ENCODE results near the gene NRXN3. TPM values are rescaled to one million over a fixed set of nuclear protein-coding genes. Genes with fewer than 3 reads are reported as not detected.
A peak's percentile ranks its signal among the peaks of the same experiment; 100 is the strongest.

Gene NRXN3
- total RNA-seq, 1 donor from 2014 or later = 11.4 TPM

GRCh38 chr14:79695307-79695706 lies 1525.1 kb downstream of the NRXN3 start:
- DNase-seq (ENCODE audit: low spot score in 2 of 2, unreplicated experiment in 2 of 2) = no peak
- Mint-ChIP-seq H3K4me3 (no peak overlapping the region), H3K36me3 (no peaks in the 10 kb centered on the region), H3K27me3 (ENCODE audit: low read depth) (no peaks in the 10 kb centered on the region), H3K4me1 (peaks cover 56% of the 10 kb centered on the region), H3K9me3 (no peaks in the 10 kb centered on the region), H3K27ac (no peak overlapping the region)
- no peak for TF ChIP-seq CTCF (IDR thresholded peaks at IDR 0.05; ENCODE audit: unreplicated experiment)

- Mint-ChIP-seq H3K27me3 (ENCODE audit: low read depth) (no peaks in the 10 kb centered on the region), H3K4me3 (no peak overlapping the region), H3K36me3 (no peaks in the 10 kb centered on the region), H3K4me1 (peaks cover 56% of the 10 kb centered on the region), H3K27ac (peak overlapping the region; percentile 3), H3K9me3 (no peaks in the 10 kb centered on the region)
- no peak for DNase-seq (ENCODE audit: low spot score in 2 of 2, unreplicated experiment in 2 of 2)
- no peak for TF ChIP-seq CTCF (IDR thresholded peaks at IDR 0.05; ENCODE audit: unreplicated experiment)
These were observed 1528.1 kb downstream of the NRXN3 start for GRCh38 chr14:79698298-79698711.

GRCh38 chr14:79699206-79699605 lies 1529.0 kb downstream of the NRXN3 start:
- H3K27me3 Mint-ChIP-seq (ENCODE audit: low read depth) = no peaks in the 10 kb centered on the region
- H3K36me3 Mint-ChIP-seq = no peaks in the 10 kb centered on the region
- TF ChIP-seq CTCF (IDR thresholded peaks at IDR 0.05; ENCODE audit: unreplicated experiment) = no peak
- no peak overlapping the region for H3K4me3 Mint-ChIP-seq
- peak overlapping the region; percentile 61 for H3K27ac Mint-ChIP-seq
- no peaks in the 10 kb centered on the region for H3K9me3 Mint-ChIP-seq
- DNase-seq (ENCODE audit: low spot score in 2 of 2, unreplicated experiment in 2 of 2) = no peak
- peaks cover 57% of the 10 kb centered on the region for H3K4me1 Mint-ChIP-seq

- H3K27me3 Mint-ChIP-seq (ENCODE audit: low read depth) = no peaks in the 10 kb centered on the region
- no peaks in the 10 kb centered on the region for H3K36me3 Mint-ChIP-seq
- no peak for TF ChIP-seq CTCF (IDR thresholded peaks at IDR 0.05; ENCODE audit: unreplicated experiment)
- DNase-seq (ENCODE audit: low spot score in 2 of 2, unreplicated experiment in 2 of 2) = no peak
- no peak overlapping the region for H3K27ac Mint-ChIP-seq
- H3K4me1 Mint-ChIP-seq = peaks cover 63% of the 10 kb centered on the region
- no peaks in the 10 kb centered on the region for H3K9me3 Mint-ChIP-seq
- no peak overlapping the region for H3K4me3 Mint-ChIP-seq
These were observed 1531.2 kb downstream of the NRXN3 start for GRCh38 chr14:79701371-79701770.

- DNase-seq (ENCODE audit: low spot score in 2 of 2, unreplicated experiment in 2 of 2) = no peak
- H3K4me1 Mint-ChIP-seq = peaks cover 71% of the 10 kb centered on the region
- no peaks in the 10 kb centered on the region for H3K27me3 Mint-ChIP-seq (ENCODE audit: low read depth)
- H3K27ac Mint-ChIP-seq = no peak overlapping the region
- H3K36me3 Mint-ChIP-seq = no peaks in the 10 kb centered on the region
- H3K4me3 Mint-ChIP-seq = no peak overlapping the region
- no peaks in the 10 kb centered on the region for H3K9me3 Mint-ChIP-seq
- no peak for TF ChIP-seq CTCF (IDR thresholded peaks at IDR 0.05; ENCODE audit: unreplicated experiment)
These were observed 1532.0 kb downstream of the NRXN3 start for GRCh38 chr14:79702197-79702596.

GRCh38 chr14:79703209-79703608 lies 1533.0 kb downstream of the NRXN3 start:
- Mint-ChIP-seq H3K9me3 (no peaks in the 10 kb centered on the region), H3K4me1 (peaks cover 68% of the 10 kb centered on the region), H3K27ac (no peak overlapping the region), H3K36me3 (no peaks in the 10 kb centered on the region), H3K27me3 (ENCODE audit: low read depth) (no peaks in the 10 kb centered on the region), H3K4me3 (no peak overlapping the region)
- DNase-seq (ENCODE audit: low spot score in 2 of 2, unreplicated experiment in 2 of 2) = no peak
- no peak for TF ChIP-seq CTCF (IDR thresholded peaks at IDR 0.05; ENCODE audit: unreplicated experiment)

Measured in mesothelial cell of epicardium (in vitro differentiated cells).